CD4-positive, alpha-beta T cell treated with Interleukin-1 beta for 1 hour (primary cell): ENCODE data around the gene MYH7.
"Not testable (repeated sequence)": the region's sequence is repeated elsewhere in the genome, so short reads cannot be mapped to it uniquely, and the experiment has no call there.

ENCODE experiments used
- DNase-seq, 2 donors: peaks; one replicate each; pipeline ENCODE4 v3.0.0-alpha.2; 2020 to 2022

The MYH7 gene

GRCh38 chr14:23430016-23430722 is 5.3 kb downstream of the MYH7 start:
- no peak for DNase-seq

- DNase-seq = no peak
Measured at GRCh38 chr14:23428686-23429495, 6.6 kb downstream of the MYH7 start.

- DNase-seq = not testable (repeated sequence)
Measured at GRCh38 chr14:23425798-23426197, 9.7 kb downstream of the MYH7 start.

- DNase-seq = no peak
Measured at GRCh38 chr14:23425169-23425568, 10.3 kb downstream of the MYH7 start.

DNA sequence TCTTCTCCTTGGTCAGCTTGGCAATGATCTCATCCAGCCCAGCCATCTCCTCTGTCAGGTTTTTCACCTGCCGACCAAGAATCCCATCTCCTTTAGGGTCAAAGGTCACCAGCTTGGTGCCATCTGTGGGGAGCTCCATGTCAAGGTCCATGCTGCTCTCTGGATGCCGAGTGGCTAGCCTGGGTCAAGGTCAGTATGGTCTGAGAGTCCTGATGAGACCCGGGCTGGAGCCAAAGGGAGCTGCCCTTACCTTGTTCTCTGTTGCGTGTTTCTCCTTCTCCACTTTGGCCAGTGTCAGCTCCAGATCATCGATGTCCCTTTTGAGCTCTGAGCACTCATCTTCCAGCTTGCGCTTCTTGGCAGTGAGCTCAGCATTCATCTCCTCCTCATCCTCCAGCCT is 11.8 kb downstream of the MYH7 start:
- DNase-seq = no peak

DNA sequence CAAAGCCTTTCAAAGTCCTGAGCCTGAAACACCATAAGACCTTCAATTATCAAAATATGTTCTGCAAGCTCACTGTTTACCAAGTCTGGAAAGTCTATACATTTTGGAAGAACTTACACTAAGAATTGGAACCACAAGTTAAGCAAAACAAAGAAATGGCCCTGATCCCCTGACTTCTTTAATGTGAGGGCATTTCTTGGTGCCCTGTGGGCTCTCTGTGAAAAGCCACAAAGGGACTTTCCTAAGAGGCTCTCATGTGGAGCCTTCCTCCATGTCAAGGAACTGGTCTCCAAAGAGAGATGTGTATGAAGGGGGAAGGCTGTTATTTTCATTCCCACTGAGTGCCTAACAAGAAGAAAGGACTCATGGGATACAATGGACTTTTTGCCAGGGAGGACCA is 13.9 kb downstream of the MYH7 start:
- DNase-seq = no peak

DNA sequence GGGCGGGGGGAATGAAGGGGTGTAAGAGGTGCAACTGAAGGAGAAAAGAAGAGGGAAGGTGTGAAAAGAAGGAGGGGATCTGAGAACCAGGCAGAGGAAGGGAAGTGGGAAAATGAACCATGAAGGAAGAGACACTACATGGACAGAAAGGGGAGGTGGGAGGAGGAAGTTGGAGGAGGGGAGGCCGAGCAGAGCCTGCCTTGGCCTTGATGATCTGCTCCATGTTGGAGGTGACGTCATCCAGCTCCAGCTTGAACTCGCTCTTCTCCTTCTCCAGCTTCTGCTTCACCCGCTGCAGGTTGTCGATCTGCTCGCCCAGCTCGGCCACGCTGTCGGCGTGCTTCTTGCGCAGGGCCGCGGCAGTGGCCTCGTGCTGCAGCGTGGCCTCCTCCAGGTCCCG is 15.8 kb downstream of the MYH7 start:
- not testable (repeated sequence) for DNase-seq

DNA sequence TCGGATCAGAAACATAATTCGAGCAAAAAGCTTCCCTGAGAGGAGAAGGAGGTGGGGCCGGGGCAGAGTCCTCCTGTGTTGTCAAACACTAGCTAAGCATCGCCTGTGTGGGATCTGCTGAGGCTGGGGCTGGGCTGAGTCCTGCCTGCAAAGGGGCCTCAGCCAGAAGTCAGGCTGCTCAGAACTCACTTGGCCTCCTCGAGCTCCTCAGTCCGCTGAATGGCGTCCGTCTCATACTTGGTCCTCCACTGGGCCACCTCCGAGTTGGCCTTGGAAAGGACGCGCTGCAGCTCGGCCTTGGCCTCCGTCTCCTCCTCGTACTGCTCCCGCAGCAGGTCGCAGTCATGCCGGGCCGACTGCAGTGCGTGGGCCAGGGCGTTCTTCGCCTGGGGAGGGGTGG is 17.4 kb downstream of the MYH7 start:
- no peak for DNase-seq

GRCh38 chr14:23417269-23417668 is 18.2 kb downstream of the MYH7 start:
- not testable (repeated sequence) for DNase-seq

DNA sequence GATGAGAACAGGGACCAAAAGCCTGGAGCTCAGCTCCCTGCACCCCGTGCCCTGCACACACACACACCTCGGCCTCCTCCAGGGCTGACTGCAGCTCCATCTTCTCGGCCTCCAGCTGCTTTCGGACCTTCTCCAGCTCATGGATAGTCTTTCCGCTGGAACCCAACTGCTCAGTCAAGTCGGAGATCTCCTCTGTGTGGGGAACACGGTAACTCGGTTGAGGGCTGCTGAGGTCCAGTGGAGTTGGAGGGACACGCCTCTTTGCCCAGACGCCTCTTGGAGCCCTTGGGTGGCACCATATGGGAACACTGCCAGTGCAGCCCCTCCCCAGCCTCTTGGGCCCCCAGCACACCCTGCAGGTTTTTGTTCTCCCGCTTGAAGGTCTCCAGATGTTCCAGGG is 18.7 kb downstream of the MYH7 start:
- no peak for DNase-seq

GRCh38 chr14:23415821-23416778 is 19.4 kb downstream of the MYH7 start:
- DNase-seq = no peak

DNA sequence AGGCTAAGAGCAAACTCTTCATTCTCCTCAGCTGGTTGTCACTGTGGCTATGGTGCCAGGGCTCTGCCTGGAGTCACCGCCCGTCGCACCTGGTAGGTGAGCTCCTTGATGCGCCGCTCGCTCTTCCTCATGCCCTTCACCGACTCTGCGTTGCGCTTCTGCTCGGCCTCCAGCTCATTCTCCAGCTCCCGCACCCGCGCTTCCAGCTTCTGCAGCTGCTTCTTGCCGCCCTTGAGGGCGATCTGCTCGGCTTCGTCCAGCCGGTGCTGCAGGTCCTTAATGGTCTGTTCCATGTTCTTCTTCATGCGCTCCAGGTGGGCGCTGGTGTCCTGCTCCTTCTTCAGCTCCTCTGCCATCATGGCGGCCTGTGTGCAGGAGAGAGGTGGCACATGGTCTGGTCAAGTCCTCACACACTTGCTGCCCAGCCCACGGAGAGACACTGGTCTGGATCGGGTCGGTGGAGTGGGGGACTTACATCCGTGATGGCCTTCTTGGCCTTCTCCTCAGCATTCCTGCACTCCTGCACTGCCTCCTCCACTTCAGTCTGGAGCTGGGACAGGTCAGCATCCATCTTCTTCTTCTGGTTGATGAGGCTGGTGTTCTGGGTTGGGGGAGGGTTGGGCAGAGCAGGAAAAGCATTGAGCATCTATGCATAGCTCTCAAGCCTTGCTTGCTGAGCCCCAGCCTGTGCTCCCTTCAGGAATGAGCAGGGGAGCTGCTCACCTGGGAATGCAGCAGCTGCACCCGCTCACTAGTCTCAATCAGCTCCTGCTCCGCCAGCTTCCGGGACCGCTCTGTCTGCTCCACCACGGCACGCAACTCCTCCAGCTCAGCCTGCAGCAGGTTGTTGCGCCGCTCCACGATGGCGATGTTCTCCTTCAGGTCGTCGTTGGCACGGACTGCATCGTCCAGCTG is 20.3 kb downstream of the MYH7 start:
- DNase-seq = no peak

GRCh38 chr14:23414254-23414653 is 21.2 kb downstream of the MYH7 start:
- no peak for DNase-seq

DNA sequence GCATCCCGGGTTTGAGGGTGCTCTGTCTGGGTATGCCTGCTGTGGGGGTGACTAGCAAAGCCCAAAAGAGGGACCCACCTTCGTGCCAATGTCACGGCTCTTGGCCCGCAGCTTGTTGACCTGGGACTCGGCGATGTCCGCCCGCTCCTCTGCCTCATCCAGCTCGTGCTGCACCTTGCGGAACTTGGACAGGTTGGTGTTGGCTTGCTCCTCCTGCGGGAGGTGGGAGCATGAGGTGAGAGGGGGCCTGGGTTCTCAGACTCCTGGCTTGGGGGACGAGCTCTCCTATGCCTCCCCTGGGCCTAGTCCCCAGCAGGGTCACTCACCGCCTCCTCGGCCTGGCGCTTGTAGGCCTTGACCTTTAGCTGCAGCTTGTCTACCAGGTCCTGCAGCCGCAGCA is 21.8 kb downstream of the MYH7 start:
- no peak for DNase-seq

DNA sequence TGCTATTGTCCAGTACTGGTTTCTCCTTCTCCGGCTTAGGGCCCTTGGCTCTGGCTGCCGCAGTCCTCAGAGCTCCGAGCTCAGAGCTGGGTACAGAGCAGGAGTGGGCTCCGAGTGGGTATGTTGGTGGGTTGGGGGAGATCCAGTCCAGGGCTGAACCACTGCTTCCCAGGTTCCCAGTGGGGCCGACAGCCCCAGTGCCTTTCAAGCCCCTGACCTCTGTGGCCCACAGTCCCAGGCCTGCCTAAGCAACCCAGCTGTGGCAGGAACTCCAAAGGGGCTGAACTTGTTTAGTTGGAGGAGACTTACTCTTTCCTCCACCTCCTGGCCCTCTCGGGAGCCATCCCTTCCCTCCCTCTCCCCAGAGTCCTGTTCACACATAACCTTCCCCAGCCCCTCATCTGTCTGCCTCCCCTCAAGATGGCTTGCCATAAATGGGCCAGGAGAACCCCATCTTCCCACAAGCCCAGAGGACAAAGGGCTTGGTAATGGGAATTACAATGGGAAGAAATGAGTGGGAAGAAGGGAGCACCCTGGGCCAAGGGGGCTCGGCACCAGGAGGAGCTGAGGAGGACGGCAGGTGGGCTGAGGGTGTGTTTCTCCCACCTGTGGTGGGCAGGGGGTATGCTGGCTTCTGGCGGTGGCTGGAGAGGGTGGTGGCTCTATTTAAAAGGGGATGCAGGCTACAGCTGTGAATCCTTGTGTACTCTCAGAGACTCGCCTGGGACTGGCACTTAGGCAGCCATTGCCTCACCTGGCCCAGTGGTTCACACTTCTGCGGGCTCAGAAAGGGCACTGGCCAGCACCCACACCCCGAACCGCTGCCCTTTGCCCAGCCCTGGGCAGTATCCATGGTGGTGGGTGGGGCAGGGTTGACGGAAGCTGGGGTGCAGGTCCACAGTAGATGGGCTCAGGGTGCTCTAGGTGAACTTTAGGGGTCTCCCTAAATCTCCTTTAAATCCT is 23.6 kb downstream of the MYH7 start:
- DNase-seq = no peak

- DNase-seq = no peak
Measured at GRCh38 chr14:23409966-23410635, 25.4 kb downstream of the MYH7 start.

- DNase-seq = no peak
Measured at GRCh38 chr14:23409475-23409874, 26.0 kb downstream of the MYH7 start.

DNA sequence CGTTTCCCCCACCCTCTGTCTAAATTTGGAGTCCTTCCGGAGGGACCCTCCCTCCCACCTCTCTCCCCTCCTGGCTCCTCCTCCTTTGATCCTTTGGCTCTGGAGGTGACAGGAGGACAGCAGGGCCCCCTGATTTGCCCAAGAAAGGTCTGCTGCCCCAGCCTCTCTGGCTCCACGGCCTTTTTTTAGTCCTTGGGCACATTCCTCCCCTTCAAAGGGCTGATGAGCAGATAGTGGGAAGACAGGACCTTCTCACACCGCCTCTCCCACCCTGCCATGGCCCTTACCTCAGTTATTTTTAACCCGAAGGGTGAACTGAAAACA is 27.2 kb downstream of the MYH7 start:
- no peak for DNase-seq

DNA sequence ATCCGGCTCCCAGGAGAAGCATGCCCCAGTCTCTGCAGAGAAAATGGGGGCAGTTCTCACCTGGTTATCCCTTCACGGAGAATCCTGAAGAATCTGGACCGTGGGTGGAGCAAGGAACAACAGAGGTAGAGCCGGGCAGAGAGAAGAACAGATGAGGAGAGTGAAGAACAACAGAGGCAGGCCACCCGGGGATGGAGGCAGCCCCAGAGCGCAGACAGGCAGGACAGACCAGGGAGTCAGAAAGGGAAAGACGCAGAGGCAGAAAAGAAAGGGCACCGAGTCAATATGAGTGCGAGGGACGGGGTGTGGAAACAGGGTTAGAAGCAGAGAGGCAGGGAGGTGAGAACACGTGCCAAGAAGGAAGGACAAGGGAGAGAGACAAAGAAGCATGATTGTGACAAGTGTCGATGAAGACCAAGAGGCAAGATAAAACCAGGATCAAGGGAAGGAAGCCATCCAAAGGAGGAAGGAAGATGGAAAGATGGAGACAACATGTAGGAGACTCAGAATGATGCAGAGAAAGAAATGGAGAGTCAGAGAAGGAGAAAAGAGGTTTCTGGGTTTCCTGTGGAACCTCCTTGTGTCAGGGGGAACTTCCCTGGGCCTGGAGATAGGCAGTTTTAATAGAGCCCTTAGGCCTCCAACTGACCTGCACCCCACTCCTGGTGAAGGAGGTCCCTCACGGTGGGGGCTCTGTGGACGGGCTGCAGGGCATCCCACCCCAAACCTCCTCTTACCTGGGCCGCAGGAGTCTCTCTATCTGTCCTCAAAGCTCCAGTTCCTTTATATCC is 27.7 kb downstream of the MYH7 start, which contains the start of gene MYH6:
MYH6 (minus strand) TSS at position 758 of the 791 bp plus-strand sequence. CDS start 1,050 bp downstream, outside the sequence.
- DNase-seq = no peak
